OCI-LY3 (cell line): ENCODE measurements around the gene CSNK1G3.

Experiments used
- H2AFZ ChIP-seq: fragments of 200-600, 300-600 bp; shearing (Covaris generic); 2 replicates; pipeline ENCODE4 v1.6.0; 2014; ENCODE audit warnings: antibody characterized with exemption, low read depth, low read length
- H3K27ac ChIP-seq: fragments of 200-600, 300-600 bp; sonication (generic); 2 replicates; pipeline ENCODE4 v1.5.1; 2014; ENCODE audit warnings: mild to moderate bottlenecking, low read length, moderate library complexity, mixed read lengths
- H3K27me3 ChIP-seq: fragments of 200-600, 300-600 bp; sonication (generic); 2 replicates; pipeline ENCODE4 v1.6.1; 2014; ENCODE audit warnings: low read depth, low read length, mixed read lengths
- H3K36me3 ChIP-seq: fragments of 200-600, 300-600 bp; sonication (generic); replicated peaks from 2 replicates; pipeline ENCODE3; 2014; ENCODE audit warnings: low read depth, low read length, mixed read lengths
- H3K4me1 ChIP-seq: fragments of 300-600, 200-600 bp; sonication (generic); 2 replicates; pipeline ENCODE4 v1.6.1; 2014; ENCODE audit warnings: low read length, mixed read lengths
- H3K4me2 ChIP-seq: fragments of 200-600, 300-600 bp; sonication (generic); 2 replicates; pipeline ENCODE4 v1.6.1; 2014; ENCODE audit warnings: low read length, mixed read lengths
- H3K4me3 ChIP-seq: fragments of 300-600, 200-600 bp; sonication (generic); 2 replicates; pipeline ENCODE4 v1.5.1; 2014; ENCODE audit warnings: antibody characterized with exemption, mild to moderate bottlenecking, low read length, moderate library complexity
- H3K79me2 ChIP-seq: fragments of 300-600, 200-600 bp; shearing (Covaris generic); 2 replicates; pipeline ENCODE4 v1.6.1; 2014; ENCODE audit warnings: mild to moderate bottlenecking, low read length, mixed read lengths
- H3K9ac ChIP-seq: fragments of 300-600, 200-600 bp; shearing (Covaris generic); 2 replicates; pipeline ENCODE4 v1.6.0; 2014; ENCODE audit warnings: mild to moderate bottlenecking, low read length, moderate library complexity
- H3K9me3 ChIP-seq: fragments of 200-600, 300-600 bp; shearing (Covaris generic); 2 replicates; pipeline ENCODE4 v1.6.1; 2014; ENCODE audit warnings: low read length, mixed read lengths; ENCODE audit not compliant: insufficient read depth
- H4K20me1 ChIP-seq: fragments of 200-600, 300-600 bp; sonication (generic); 2 replicates; pipeline ENCODE4 v1.6.1; 2016; ENCODE audit warnings: low read length, mixed read lengths; ENCODE audit not compliant: insufficient read depth
- CTCF ChIP-seq: fragments of 200-600, 300-600 bp; sonication (generic); IDR thresholded peaks from 2 replicates; pipeline ENCODE4 v1.5.1; 2014; ENCODE audit warnings: antibody characterized with exemption, low read length, low read depth
- EZH2phosphoT487 ChIP-seq: fragments of 200-600 bp; shearing (Covaris generic); IDR thresholded peaks from 2 replicates; pipeline ENCODE4 v1.6.1; 2018; ENCODE audit warnings: antibody characterized with exemption, mixed run types, low read depth

Gene CSNK1G3

GRCh38 chr5:123537845-123538244 is 25.9 kb downstream of the CSNK1G3 start:
- Histone ChIP-seq H3K79me2 (peaks cover 27% of the 10 kb centered on the region), H3K27me3 (no peaks in the 10 kb centered on the region), H2AFZ (no peak overlapping the region), H4K20me1 (no peaks in the 10 kb centered on the region; the same call in 1 of the 2 replicates), H3K9ac (no peak overlapping the region), H3K9me3 (no peaks in the 10 kb centered on the region), H3K4me3 (no peak overlapping the region), H3K4me2 (no peak overlapping the region), H3K36me3 (no peaks in the 10 kb centered on the region), H3K4me1 (no peaks in the 10 kb centered on the region; the same call in 1 of the 2 replicates), H3K27ac (no peak overlapping the region)
- TF ChIP-seq EZH2phosphoT487, result no peak
- TF ChIP-seq CTCF, result no peak

GRCh38 chr5:123538670-123539459 is 26.9 kb downstream of the CSNK1G3 start:
- H3K27ac ChIP-seq, result no peak overlapping the region
- no peaks in the 10 kb centered on the region for H3K36me3 ChIP-seq
- H2AFZ ChIP-seq, result no peak overlapping the region
- no peak overlapping the region for H3K4me3 ChIP-seq
- peaks cover 6% of the 10 kb centered on the region for H4K20me1 ChIP-seq
- no peak overlapping the region for H3K9ac ChIP-seq
- no peaks in the 10 kb centered on the region for H3K27me3 ChIP-seq
- H3K79me2 ChIP-seq, result peaks cover 37% of the 10 kb centered on the region
- TF ChIP-seq CTCF (no peak), EZH2phosphoT487 (no peak)
- no peaks in the 10 kb centered on the region; the same call in 1 of the 2 replicates for H3K4me1 ChIP-seq
- H3K4me2 ChIP-seq, result no peak overlapping the region
- no peaks in the 10 kb centered on the region for H3K9me3 ChIP-seq

GRCh38 chr5:123540534-123540933 is 28.6 kb downstream of the CSNK1G3 start:
- Histone ChIP-seq H3K27me3 (no peaks in the 10 kb centered on the region), H3K79me2 (peaks cover 40% of the 10 kb centered on the region), H2AFZ (no peak overlapping the region), H3K9me3 (no peaks in the 10 kb centered on the region), H3K4me3 (no peak overlapping the region), H3K4me1 (no peaks in the 10 kb centered on the region; the same call in 1 of the 2 replicates), H3K36me3 (no peaks in the 10 kb centered on the region), H3K9ac (no peak overlapping the region), H3K27ac (no peak overlapping the region), H3K4me2 (no peak overlapping the region), H4K20me1 (peaks cover 7% of the 10 kb centered on the region)
- TF ChIP-seq CTCF (no peak), EZH2phosphoT487 (no peak)

- Histone ChIP-seq H3K4me2 (no peak overlapping the region), H3K36me3 (no peaks in the 10 kb centered on the region), H3K27me3 (no peaks in the 10 kb centered on the region), H3K9me3 (no peaks in the 10 kb centered on the region), H3K27ac (no peak overlapping the region), H3K4me3 (no peak overlapping the region), H3K79me2 (peaks cover 36% of the 10 kb centered on the region), H4K20me1 (peaks cover 7% of the 10 kb centered on the region), H2AFZ (no peak overlapping the region), H3K4me1 (no peaks in the 10 kb centered on the region; the same call in 1 of the 2 replicates), H3K9ac (no peak overlapping the region)
- TF ChIP-seq CTCF, result no peak
- no peak for TF ChIP-seq EZH2phosphoT487
Observed at GRCh38 chr5:123543438-123543837, 31.5 kb downstream of the CSNK1G3 start.
